AG09319 (cell line): ENCODE results near the gene HS2ST1.

ENCODE experiments used
- DNase-seq: peaks from one replicate; pipeline ENCODE4 v3.0.0-alpha.2; 2010; ENCODE audit warnings: low read depth; ENCODE audit errors: extremely low read depth
- TF ChIP-seq, protein P1 (sequence below): IDR thresholded peaks from 2 replicates; pipeline ENCODE4 v1.5.1; 2011; ENCODE audit warnings: low read depth, mild to moderate bottlenecking, inconsistent platforms, low read length, moderate library complexity

HS2ST1 gene

GRCh38 chr1:87052961-87053360 lies 138.5 kb downstream of the HS2ST1 start:
- TF ChIP-seq, protein P1, sequence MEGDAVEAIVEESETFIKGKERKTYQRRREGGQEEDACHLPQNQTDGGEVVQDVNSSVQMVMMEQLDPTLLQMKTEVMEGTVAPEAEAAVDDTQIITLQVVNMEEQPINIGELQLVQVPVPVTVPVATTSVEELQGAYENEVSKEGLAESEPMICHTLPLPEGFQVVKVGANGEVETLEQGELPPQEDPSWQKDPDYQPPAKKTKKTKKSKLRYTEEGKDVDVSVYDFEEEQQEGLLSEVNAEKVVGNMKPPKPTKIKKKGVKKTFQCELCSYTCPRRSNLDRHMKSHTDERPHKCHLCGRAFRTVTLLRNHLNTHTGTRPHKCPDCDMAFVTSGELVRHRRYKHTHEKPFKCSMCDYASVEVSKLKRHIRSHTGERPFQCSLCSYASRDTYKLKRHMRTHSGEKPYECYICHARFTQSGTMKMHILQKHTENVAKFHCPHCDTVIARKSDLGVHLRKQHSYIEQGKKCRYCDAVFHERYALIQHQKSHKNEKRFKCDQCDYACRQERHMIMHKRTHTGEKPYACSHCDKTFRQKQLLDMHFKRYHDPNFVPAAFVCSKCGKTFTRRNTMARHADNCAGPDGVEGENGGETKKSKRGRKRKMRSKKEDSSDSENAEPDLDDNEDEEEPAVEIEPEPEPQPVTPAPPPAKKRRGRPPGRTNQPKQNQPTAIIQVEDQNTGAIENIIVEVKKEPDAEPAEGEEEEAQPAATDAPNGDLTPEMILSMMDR: no peak
- DNase-seq: no peak

DNA sequence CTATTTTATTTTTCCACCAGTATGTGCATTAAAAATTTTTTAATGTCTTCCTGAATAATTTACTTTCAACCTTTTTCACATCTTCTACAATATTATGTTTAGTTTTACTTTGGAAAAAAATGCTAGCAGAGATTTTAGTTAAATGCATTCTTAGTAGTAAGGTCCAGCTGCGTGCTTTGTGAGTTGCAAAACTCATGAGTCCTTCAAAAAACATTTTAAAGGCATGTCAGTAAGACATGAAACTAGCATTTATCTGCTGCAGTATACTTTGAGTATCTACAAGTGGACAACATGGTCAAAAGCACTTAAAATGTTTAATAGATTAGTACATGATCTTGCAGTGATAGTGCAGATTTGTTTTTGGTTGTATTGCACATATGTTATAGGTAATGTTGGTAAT lies 139.0 kb downstream of the HS2ST1 start:
- TF ChIP-seq, protein P1: no peak
- DNase-seq: no peak

- TF ChIP-seq, protein P1: no peak
- DNase-seq: no peak
Observed at GRCh38 chr1:87056974-87057373, 142.5 kb downstream of the HS2ST1 start.

DNA sequence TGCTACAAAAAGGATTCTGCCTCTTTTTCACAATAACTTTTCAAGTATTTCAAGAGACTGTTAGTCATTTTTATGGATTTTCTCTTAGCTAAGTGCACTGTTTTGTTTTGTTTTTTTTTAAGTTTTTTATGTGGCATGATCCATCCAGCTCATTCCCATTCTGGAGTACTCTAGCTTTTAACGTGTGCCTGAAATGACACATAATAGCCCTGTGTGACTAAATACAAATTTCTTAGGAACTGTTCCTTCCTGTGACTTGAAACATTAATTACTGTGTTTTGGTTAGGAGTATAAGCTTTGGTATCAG lies 143.9 kb downstream of the HS2ST1 start:
- TF ChIP-seq, protein P1: no peak
- DNase-seq: no peak

GRCh38 chr1:87061742-87062156 lies 147.3 kb downstream of the HS2ST1 start:
- peak; percentile 38 for DNase-seq
- TF ChIP-seq, protein P1: no peak

GRCh38 chr1:87062687-87063086 lies 148.3 kb downstream of the HS2ST1 start:
- TF ChIP-seq, protein P1: no peak
- no peak for DNase-seq

GRCh38 chr1:87064309-87064708 lies 149.9 kb downstream of the HS2ST1 start:
- TF ChIP-seq, protein P1: no peak
- DNase-seq: no peak
